IMR-90 (cell line): ENCODE results near the gene ZNF813. TPM values are rescaled to one million over a fixed set of nuclear protein-coding genes. Genes with fewer than 3 reads are reported as not detected.

Experiments used
- ATAC-seq: fragments of 200-7000 bp; cut with Tn5 transposase; 2 replicates; pipeline ENCODE4 v1.9.1; 2020; ENCODE audit warnings: low read depth, mild to moderate bottlenecking, moderate library complexity
- BruUV-seq: library from RNA; stranded (reverse); fragments of 400-500 nt; replicated peaks from 2 replicates; lab custom pipeline; 2021; lab: Mats Ljungman, UMichigan
- CTCF ChIA-PET: fragments of 300-600 bp; formaldehyde crosslinking; extraction: SDS; loops from one replicate; lab custom pipeline; 2021; ENCODE audit warnings: antibody characterized with exemption; lab: Yijun Ruan, JAX
- POLR2A ChIA-PET: fragments of 300-600 bp; sonication (Branson Sonifier 250); formaldehyde crosslinking; loops from one replicate; lab custom pipeline; 2022; ENCODE audit warnings: antibody characterized with exemption; ENCODE audit not compliant: unreplicated experiment; lab: Charles Lee
- DNase-seq: peaks from one replicate; pipeline ENCODE4 v3.0.0; 2013
- H2AFZ ChIP-seq: replicated peaks from 2 replicates; pipeline ENCODE3; 2013; ENCODE audit warnings: low read length, mild to moderate bottlenecking; ENCODE audit not compliant: poor library complexity
- H2AK5ac ChIP-seq: 2 replicates; pipeline ENCODE4 v1.6.1; 2013; ENCODE audit warnings: low read depth, low read length, inconsistent platforms
- H2AK9ac ChIP-seq: replicated peaks from 2 replicates; pipeline ENCODE3; 2013; ENCODE audit warnings: mild to moderate bottlenecking, low read depth, low read length, moderate library complexity; ENCODE audit not compliant: poor library complexity
- H2BK120ac ChIP-seq: 2 replicates; pipeline ENCODE4 v1.6.1; 2013; ENCODE audit warnings: low read depth, low read length, inconsistent platforms
- H2BK15ac ChIP-seq: 3 replicates; pipeline ENCODE4 v1.6.1; 2013; ENCODE audit warnings: low read depth, low read length, inconsistent platforms
- H2BK20ac ChIP-seq: 2 replicates; pipeline ENCODE4 v1.6.1; 2013; ENCODE audit warnings: low read depth, mild to moderate bottlenecking, inconsistent platforms, low read length, moderate library complexity
- H2BK5ac ChIP-seq: 2 replicates; pipeline ENCODE4 v1.6.1; 2013; ENCODE audit warnings: mild to moderate bottlenecking, low read depth, low read length, inconsistent platforms; ENCODE audit not compliant: poor library complexity, severe bottlenecking
- H3K14ac ChIP-seq: replicated peaks from 2 replicates; pipeline ENCODE4 v1.6.1; 2013; ENCODE audit warnings: low read depth, low read length, inconsistent platforms
- H3K18ac ChIP-seq: 2 replicates; pipeline ENCODE4 v1.6.1; 2013; ENCODE audit warnings: low read depth, low read length, control low read depth
- H3K23ac ChIP-seq: 2 replicates; pipeline ENCODE4 v1.6.1; 2013; ENCODE audit warnings: low read depth, low read length, inconsistent platforms
- H3K27ac ChIP-seq: 2 replicates; pipeline ENCODE4 v1.5.1; 2013; ENCODE audit warnings: mild to moderate bottlenecking, control low read depth, low read length; ENCODE audit not compliant: insufficient read depth
- H3K27me3 ChIP-seq: 2 replicates; pipeline ENCODE4 v1.6.1; 2013; ENCODE audit warnings: low read length; ENCODE audit not compliant: control insufficient read depth, insufficient read depth
- H3K36me3 ChIP-seq: 2 replicates; pipeline ENCODE4 v1.6.1; 2013; ENCODE audit warnings: low read length, mixed read lengths; ENCODE audit not compliant: control insufficient read depth, insufficient read depth
- H3K4ac ChIP-seq: 2 replicates; pipeline ENCODE4 v1.6.1; 2013; ENCODE audit warnings: low read depth, low read length, inconsistent platforms
- H3K4me1 ChIP-seq: 2 replicates; pipeline ENCODE4 v1.6.1; 2013; ENCODE audit warnings: low read length, mixed read lengths; ENCODE audit not compliant: control insufficient read depth, insufficient read depth
- H3K4me2 ChIP-seq: 2 replicates; pipeline ENCODE4 v1.6.1; 2013; ENCODE audit warnings: low read depth, mild to moderate bottlenecking, control low read depth, low read length, moderate library complexity
- H3K4me3 ChIP-seq: 2 replicates; pipeline ENCODE4 v1.5.1; 2013; ENCODE audit warnings: low read depth, mild to moderate bottlenecking, control low read depth, low read length, moderate library complexity; ENCODE audit not compliant: insufficient read depth
- H3K56ac ChIP-seq: 2 replicates; pipeline ENCODE4 v1.6.1; 2013; ENCODE audit warnings: low read length, inconsistent platforms; ENCODE audit not compliant: insufficient read depth; ENCODE audit errors: extremely low read depth
- H3K79me1 ChIP-seq, 2 experiments: 2 replicates each; pipeline ENCODE4 v1.6.1; 2013; ENCODE audit warnings: low read length in 2 of 2, inconsistent platforms in 1 of 2, low read depth in 1 of 2
- H3K9ac ChIP-seq: 2 replicates; pipeline ENCODE4 v1.6.1; 2013; ENCODE audit warnings: low read depth, low read length, control low read depth
- H3K9me1 ChIP-seq: 2 replicates; pipeline ENCODE4 v1.6.1; 2013; ENCODE audit warnings: low read length, inconsistent platforms; ENCODE audit not compliant: insufficient read depth
- H3K9me3 ChIP-seq: 2 replicates; pipeline ENCODE4 v1.6.1; 2013; ENCODE audit warnings: low read length; ENCODE audit not compliant: control insufficient read depth, insufficient read depth
- H4K20me1 ChIP-seq: 2 replicates; pipeline ENCODE4 v1.6.1; 2013; ENCODE audit warnings: low read length, inconsistent platforms; ENCODE audit not compliant: insufficient read depth
- H4K5ac ChIP-seq: 2 replicates; pipeline ENCODE4 v1.6.1; 2013; ENCODE audit warnings: mild to moderate bottlenecking, low read depth, low read length, control low read depth
- H4K8ac ChIP-seq, 2 experiments: 2 replicates each; pipeline ENCODE4 v1.6.1; 2013; ENCODE audit warnings: low read depth in 2 of 2, low read length in 2 of 2, control low read depth in 1 of 2, inconsistent platforms in 1 of 2
- H4K91ac ChIP-seq: 2 replicates; pipeline ENCODE4 v1.6.1; 2013; ENCODE audit warnings: low read depth, low read length, inconsistent platforms; ENCODE audit not compliant: insufficient read depth
- BHLHE40 ChIP-seq: fragments of 150-350 bp; IDR thresholded peaks from 2 replicates; pipeline ENCODE4 v1.6.1; 2016; ENCODE audit warnings: mild to moderate bottlenecking, low read depth, low read length
- CHD1 ChIP-seq: IDR thresholded peaks from 2 replicates; pipeline ENCODE4 v1.6.1; 2012; ENCODE audit warnings: low read depth, low read length, improper control_type of control experiment
- MAFK ChIP-seq: IDR thresholded peaks from 2 replicates; pipeline ENCODE4 v1.6.1; 2012; ENCODE audit warnings: low read depth, low read length, improper control_type of control experiment
- MAZ ChIP-seq: IDR thresholded peaks from 2 replicates; pipeline ENCODE4 v1.6.1; 2012; ENCODE audit warnings: low read depth, mild to moderate bottlenecking, low read length, improper control_type of control experiment, moderate library complexity, borderline replicate concordance
- NFE2L2 ChIP-seq: fragments of 150-350 bp; IDR thresholded peaks from 2 replicates; pipeline ENCODE4 v1.6.1; 2016; ENCODE audit warnings: low read depth, mild to moderate bottlenecking, low read length
- POLR2A ChIP-seq: IDR thresholded peaks from 2 replicates; pipeline ENCODE4 v1.6.1; 2012; ENCODE audit warnings: mild to moderate bottlenecking, low read depth, low read length
- RFX5 ChIP-seq: IDR thresholded peaks from 2 replicates; pipeline ENCODE4 v1.8.0; 2012; ENCODE audit warnings: low read depth, mild to moderate bottlenecking, low read length, moderate library complexity
- SMC3 ChIP-seq: fragments of 150-350 bp; IDR thresholded peaks from 2 replicates; pipeline ENCODE4 v1.6.1; 2016; ENCODE audit warnings: low read depth, mild to moderate bottlenecking, antibody characterized with exemption, low read length, moderate library complexity
- WGBS, 2 experiments: methylation state at CpG; one replicate each; pipeline versions ENCODE4 v1.1.5 to v1.1.7; 2013; ENCODE audit warnings: missing lambda C conversion rate in 2 of 2; ENCODE audit not compliant: insufficient read length in 1 of 2; ENCODE audit errors: extremely low coverage in 2 of 2; 5-methylcytosine and 5-hydroxymethylcytosine counted together
- dilution Hi-C: fragments of 300-500 bp; cut with HindIII; formaldehyde crosslinking; loops from one replicate; pipeline ENCODE4 v1.14.3; 2018; ENCODE audit warnings: low sequenced_read_pairs; ENCODE audit not compliant: unreplicated experiment
- in situ Hi-C: fragments of 300-500 bp; cut with MboI; formaldehyde crosslinking; loops from 3 replicates; pipeline ENCODE4 v1.14.3; 2019; ENCODE audit warnings: low sequenced_read_pairs, inconsistent platforms, mixed read lengths
- intact Hi-C: fragments of 100-400 bp; cut with micrococcal nuclease; formaldehyde crosslinking; loops from 2 replicates; pipeline ENCODE4 v1.10.0; 2022
- polyA plus RNA-seq, 3 experiments: library from polyadenylated mRNA; depleted of rRNA; stranded (reverse); fragments of >200 nt; gene quantifications; 2 replicates each; pipeline ENCODE4 v1.2.3, GENCODE V29; 2012; ENCODE audit warnings: low replicate concordance in 1 of 3
- total RNA-seq: library from RNA; depleted of rRNA; stranded (reverse); fragments of >200 nt; gene quantifications from 2 replicates; pipeline ENCODE4 v1.2.3, GENCODE V29; 2012
- TF ChIP-seq, protein P1 (sequence below): fragments of 150-350 bp; IDR thresholded peaks from 2 replicates; pipeline ENCODE4 v1.6.1; 2016; ENCODE audit warnings: low read depth, mild to moderate bottlenecking, low read length, moderate library complexity, borderline replicate concordance
- TF ChIP-seq, protein P2 (sequence below): fragments of 150-350 bp; IDR thresholded peaks from 2 replicates; pipeline ENCODE4 v1.6.1; 2017; ENCODE audit warnings: mild to moderate bottlenecking, antibody characterized with exemption, low read length, low read depth

The ZNF813 gene
- total and polyA plus RNA-seq, 2 of the 4 experiments (the other 2 are of a cell fraction), result 0.82 to 3.4 TPM

DNA sequence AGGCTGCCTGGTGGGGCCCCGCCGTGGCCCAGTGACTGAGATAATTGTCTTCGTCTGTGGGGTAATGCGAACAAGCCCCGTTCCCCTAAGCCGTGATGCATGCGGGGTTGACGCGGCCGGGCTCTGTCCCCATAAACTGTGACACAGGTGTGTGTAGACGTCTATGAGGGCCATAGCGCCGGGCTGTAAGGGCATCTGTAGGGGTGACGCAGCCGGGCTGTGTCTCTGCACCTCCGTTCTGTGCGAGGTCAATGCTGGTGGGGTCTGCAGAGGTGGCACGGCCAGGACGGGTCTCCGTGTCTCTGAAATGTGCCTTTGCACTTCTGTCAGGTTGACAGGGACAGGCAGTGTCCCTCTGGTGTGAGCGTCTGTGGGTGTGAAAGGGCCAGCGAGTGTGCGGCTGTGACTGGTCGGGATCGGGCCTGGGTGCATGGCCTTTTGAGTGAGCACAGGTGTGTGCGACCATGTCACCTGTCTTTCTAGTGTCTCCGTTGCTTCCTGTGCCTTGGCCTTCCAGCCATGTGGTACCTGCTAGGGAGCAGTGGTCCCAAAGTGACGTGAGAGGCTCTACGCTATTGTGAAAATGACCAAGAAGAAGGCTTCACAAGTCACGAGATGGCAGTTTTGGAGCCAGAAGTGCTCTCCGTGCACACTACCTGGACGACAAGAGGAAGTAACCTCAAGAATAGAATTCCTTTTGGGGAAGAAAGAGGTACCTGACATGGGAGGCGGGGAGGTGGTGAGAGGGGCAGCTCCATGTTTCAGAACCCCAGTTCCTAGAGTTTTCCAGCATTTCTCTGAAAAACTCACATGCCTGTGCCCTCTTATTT lies 54.1 kb downstream of the ZNF813 start (continued):
- TF ChIP-seq, protein P1, sequence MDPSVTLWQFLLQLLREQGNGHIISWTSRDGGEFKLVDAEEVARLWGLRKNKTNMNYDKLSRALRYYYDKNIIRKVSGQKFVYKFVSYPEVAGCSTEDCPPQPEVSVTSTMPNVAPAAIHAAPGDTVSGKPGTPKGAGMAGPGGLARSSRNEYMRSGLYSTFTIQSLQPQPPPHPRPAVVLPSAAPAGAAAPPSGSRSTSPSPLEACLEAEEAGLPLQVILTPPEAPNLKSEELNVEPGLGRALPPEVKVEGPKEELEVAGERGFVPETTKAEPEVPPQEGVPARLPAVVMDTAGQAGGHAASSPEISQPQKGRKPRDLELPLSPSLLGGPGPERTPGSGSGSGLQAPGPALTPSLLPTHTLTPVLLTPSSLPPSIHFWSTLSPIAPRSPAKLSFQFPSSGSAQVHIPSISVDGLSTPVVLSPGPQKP, result no peak
- TF ChIP-seq MAFK, result no peak

DNA sequence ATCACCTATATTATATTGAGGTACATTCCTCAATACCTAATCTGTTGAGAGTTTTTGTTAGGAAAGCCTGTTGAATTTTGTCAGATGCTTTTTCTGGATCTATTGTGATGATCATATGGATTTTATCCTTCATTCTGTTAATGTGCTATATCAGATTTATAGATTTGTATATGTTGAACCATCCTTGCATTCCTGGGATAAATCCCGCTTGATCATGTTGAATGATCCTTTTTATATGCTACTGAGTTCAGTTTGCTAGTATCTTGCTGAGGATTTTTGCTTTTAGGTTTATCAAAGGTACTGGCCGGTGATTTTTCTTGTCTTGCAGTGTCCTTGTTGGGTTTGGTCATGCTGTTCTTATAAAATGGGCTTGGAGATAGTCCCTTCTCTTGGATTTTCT lies 58.4 kb downstream of the ZNF813 start:
- H3K56ac ChIP-seq, result no peak overlapping the region
- 83% methylated on average over 1 of the region's 2 CpGs; no CpG with 5 or more reads in 1 of the 2 experiments for WGBS, 2 experiments
- no peak overlapping the region for H4K8ac ChIP-seq
- no peak overlapping the region for H3K23ac ChIP-seq
- no peak overlapping the region for H2AFZ ChIP-seq
- H3K9ac ChIP-seq, result no peak overlapping the region
- intact Hi-C loops (no loop called here), dilution Hi-C loops (no loop called here), in situ Hi-C loops (no loop called here)
- H4K20me1 ChIP-seq, result no peaks in the 10 kb centered on the region
- ATAC-seq (no peak), DNase-seq (no peak)
- H3K4me1 ChIP-seq, result peaks cover 3% of the 10 kb centered on the region; the same call in 1 of the 2 replicates
- no peak overlapping the region for H2BK20ac ChIP-seq
- CTCF ChIA-PET, result no interaction called here
- H4K5ac ChIP-seq, result no peak overlapping the region
- no peak overlapping the region for H3K4me2 ChIP-seq
- H3K9me1 ChIP-seq, result 0 out of 2 replicates have a peak, but pooled peaks cover 4% of the 10 kb centered on the region
- no peak overlapping the region for H3K14ac ChIP-seq
- no peak overlapping the region for H2BK15ac ChIP-seq
- H3K4ac ChIP-seq, result no peak overlapping the region
- H3K79me1 ChIP-seq, result peaks cover 7% of the 10 kb centered on the region in 2 experiments
- H3K36me3 ChIP-seq, result no peaks in the 10 kb centered on the region
- no peak overlapping the region for H3K18ac ChIP-seq
- no peaks in the 10 kb centered on the region for H3K27me3 ChIP-seq
- no peak overlapping the region for H3K27ac ChIP-seq
- H4K91ac ChIP-seq, result no peak overlapping the region
- no peak overlapping the region for H3K4me3 ChIP-seq
- no peak overlapping the region for H2BK120ac ChIP-seq
- no peaks in the 10 kb centered on the region for H3K9me3 ChIP-seq
- H2AK5ac ChIP-seq, result no peak overlapping the region
- H2AK9ac ChIP-seq, result no peak overlapping the region
- POLR2A ChIA-PET, result no interaction called here
- BruUV-seq, result no TSS peak
- H2BK5ac ChIP-seq, result no peak overlapping the region
- TF ChIP-seq MAZ (no peak), CHD1 (no peak), SMC3 (no peak), RFX5 (no peak), BHLHE40 (no peak), NFE2L2 (no peak), POLR2A (no peak), MAFK (no peak)
- TF ChIP-seq, protein P2, sequence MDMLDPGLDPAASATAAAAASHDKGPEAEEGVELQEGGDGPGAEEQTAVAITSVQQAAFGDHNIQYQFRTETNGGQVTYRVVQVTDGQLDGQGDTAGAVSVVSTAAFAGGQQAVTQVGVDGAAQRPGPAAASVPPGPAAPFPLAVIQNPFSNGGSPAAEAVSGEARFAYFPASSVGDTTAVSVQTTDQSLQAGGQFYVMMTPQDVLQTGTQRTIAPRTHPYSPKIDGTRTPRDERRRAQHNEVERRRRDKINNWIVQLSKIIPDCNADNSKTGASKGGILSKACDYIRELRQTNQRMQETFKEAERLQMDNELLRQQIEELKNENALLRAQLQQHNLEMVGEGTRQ, result no peak
- TF ChIP-seq, protein P1, result no peak
